Dendritic cell treated with granulocyte-macrophage colony-stimulating factor and Interleukin-4, amounts not matched to agents 40 ng/mL and 50 ng/mL, for 4 days (primary cell): Measurements from ENCODE around the gene SDSL.

Experiments
- H3K27ac Mint-ChIP-seq: one replicate; pipeline ENCODE4 v1.8.0; 2022; ENCODE audit warnings: mild to moderate bottlenecking, mixed read lengths
- H3K27me3 Mint-ChIP-seq: one replicate; pipeline ENCODE4 v1.8.0; 2022; ENCODE audit warnings: mild to moderate bottlenecking, mixed read lengths
- H3K36me3 Mint-ChIP-seq: one replicate; pipeline ENCODE4 v1.8.0; 2022; ENCODE audit warnings: low read depth, mixed read lengths
- H3K4me1 Mint-ChIP-seq: one replicate; pipeline ENCODE4 v1.8.0; 2022; ENCODE audit warnings: low read depth, mixed read lengths
- H3K4me3 Mint-ChIP-seq: one replicate; pipeline ENCODE4 v1.8.0; 2022; ENCODE audit warnings: mild to moderate bottlenecking, moderate library complexity, mixed read lengths
- H3K9me3 Mint-ChIP-seq: one replicate; pipeline ENCODE4 v1.8.0; 2022; ENCODE audit warnings: mixed read lengths
- intact Hi-C: fragments of 100-400 bp; cut with micrococcal nuclease; formaldehyde crosslinking; loops from one replicate; pipeline ENCODE4 v1.15.0; 2022

The SDSL gene

GRCh38 chr12:113476176-113476986, 54.2 kb downstream of the SDSL start:
- no peak overlapping the region for H3K4me3 Mint-ChIP-seq
- H3K4me1 Mint-ChIP-seq: peaks cover 14% of the 10 kb centered on the region
- intact Hi-C loops: no loop called here
- no peaks in the 10 kb centered on the region for H3K36me3 Mint-ChIP-seq
- no peak overlapping the region for H3K27ac Mint-ChIP-seq
- peaks cover 96% of the 10 kb centered on the region for H3K27me3 Mint-ChIP-seq
- H3K9me3 Mint-ChIP-seq: no peaks in the 10 kb centered on the region

GRCh38 chr12:113477171-113477841, 55.1 kb downstream of the SDSL start:
- intact Hi-C loops: no loop called here
- no peaks in the 10 kb centered on the region for H3K36me3 Mint-ChIP-seq
- peaks cover 93% of the 10 kb centered on the region for H3K27me3 Mint-ChIP-seq
- no peak overlapping the region for H3K27ac Mint-ChIP-seq
- peaks cover 14% of the 10 kb centered on the region for H3K4me1 Mint-ChIP-seq
- H3K4me3 Mint-ChIP-seq: no peak overlapping the region
- no peaks in the 10 kb centered on the region for H3K9me3 Mint-ChIP-seq

GRCh38 chr12:113477842-113478215, 55.6 kb downstream of the SDSL start:
- intact Hi-C loops: no loop called here

DNA sequence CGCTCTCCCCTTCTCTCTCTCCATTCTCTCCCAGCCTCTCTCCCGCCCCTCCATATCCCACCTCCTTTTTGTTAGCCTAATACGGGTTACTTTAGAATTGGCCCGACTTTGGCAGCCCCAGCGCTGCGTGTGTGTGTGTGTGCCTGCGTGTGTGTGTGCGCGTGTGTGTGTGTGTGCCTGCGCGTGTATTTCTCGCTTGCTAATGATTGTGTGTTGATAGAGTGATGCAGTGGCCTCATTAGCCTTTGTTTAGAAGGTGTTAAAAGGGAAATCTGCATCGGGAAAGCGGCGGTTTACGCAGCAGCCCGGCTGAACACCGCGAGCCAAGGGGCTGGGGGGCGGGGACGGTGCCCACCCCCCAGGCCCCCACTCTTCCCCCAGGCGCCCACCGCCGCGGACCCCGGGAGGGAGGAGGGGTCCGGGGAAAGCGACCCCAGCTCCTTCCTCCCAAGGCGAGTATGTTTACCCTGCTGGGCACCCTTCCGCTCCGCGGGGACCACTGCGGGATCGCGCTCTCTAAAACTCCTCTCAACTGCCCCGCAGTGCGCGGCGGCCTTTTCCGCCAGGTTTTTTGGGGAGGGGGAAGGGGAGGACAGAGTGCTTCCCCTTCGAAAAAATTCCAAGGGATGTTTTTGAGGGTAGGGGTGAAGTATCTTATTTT, 56.3 kb downstream of the SDSL start:
- H3K36me3 Mint-ChIP-seq: no peaks in the 10 kb centered on the region
- peaks cover 91% of the 10 kb centered on the region for H3K27me3 Mint-ChIP-seq
- peaks cover 14% of the 10 kb centered on the region for H3K4me1 Mint-ChIP-seq
- intact Hi-C loops: no loop called here
- no peak overlapping the region for H3K27ac Mint-ChIP-seq
- H3K9me3 Mint-ChIP-seq: no peaks in the 10 kb centered on the region
- no peak overlapping the region for H3K4me3 Mint-ChIP-seq

More at GRCh38 chr12:113477842-113478215, 55.6 kb downstream of the SDSL start:
- peaks cover 91% of the 10 kb centered on the region for H3K27me3 Mint-ChIP-seq
- no peak overlapping the region for H3K4me3 Mint-ChIP-seq
- no peak overlapping the region for H3K27ac Mint-ChIP-seq
- H3K4me1 Mint-ChIP-seq: peaks cover 14% of the 10 kb centered on the region
- no peaks in the 10 kb centered on the region for H3K36me3 Mint-ChIP-seq
- no peaks in the 10 kb centered on the region for H3K9me3 Mint-ChIP-seq

- Mint-ChIP-seq H3K4me3 (no peak overlapping the region), H3K4me1 (peaks cover 14% of the 10 kb centered on the region), H3K9me3 (no peaks in the 10 kb centered on the region), H3K27ac (no peak overlapping the region), H3K27me3 (peaks cover 90% of the 10 kb centered on the region), H3K36me3 (no peaks in the 10 kb centered on the region)
- intact Hi-C loops: no loop called here
Measured at GRCh38 chr12:113479216-113479589, 57.0 kb downstream of the SDSL start.

GRCh38 chr12:113479590-113480335, 57.6 kb downstream of the SDSL start:
- H3K9me3 Mint-ChIP-seq: no peaks in the 10 kb centered on the region
- no peak overlapping the region for H3K4me3 Mint-ChIP-seq
- intact Hi-C loops: no loop called here
- no peaks in the 10 kb centered on the region for H3K36me3 Mint-ChIP-seq
- peaks cover 86% of the 10 kb centered on the region for H3K27me3 Mint-ChIP-seq
- H3K27ac Mint-ChIP-seq: no peak overlapping the region
- peaks cover 14% of the 10 kb centered on the region for H3K4me1 Mint-ChIP-seq

DNA sequence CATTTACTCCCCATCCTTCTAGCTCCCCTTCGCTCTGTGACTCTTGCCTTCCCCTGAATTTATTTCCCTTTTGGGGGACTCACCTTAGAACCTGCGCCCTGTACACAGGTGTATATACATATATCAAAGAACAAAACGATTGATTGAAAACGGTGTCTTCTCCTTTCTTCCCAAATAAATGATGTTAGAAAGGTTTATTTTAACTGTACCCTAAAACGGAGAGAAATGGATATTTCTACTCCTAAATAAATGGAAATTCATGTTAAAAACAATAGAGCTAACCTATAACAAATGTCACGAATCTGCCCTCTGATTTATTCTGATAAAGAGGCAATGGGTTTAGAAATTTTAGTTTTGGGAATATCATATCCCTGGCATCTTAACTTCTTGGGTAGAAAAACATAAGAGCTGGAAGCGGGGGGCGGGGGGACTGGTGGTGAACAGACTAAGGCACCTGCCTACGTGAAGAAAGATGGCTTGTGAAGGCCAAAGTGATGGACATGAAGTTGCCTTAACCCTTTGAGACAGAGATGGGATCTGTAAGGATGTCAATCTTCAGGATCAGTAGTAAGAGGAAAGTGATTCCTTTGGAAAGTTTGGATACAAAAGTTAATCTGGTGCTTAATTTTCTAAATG, 58.3 kb downstream of the SDSL start:
- H3K27ac Mint-ChIP-seq: no peak overlapping the region

DNA sequence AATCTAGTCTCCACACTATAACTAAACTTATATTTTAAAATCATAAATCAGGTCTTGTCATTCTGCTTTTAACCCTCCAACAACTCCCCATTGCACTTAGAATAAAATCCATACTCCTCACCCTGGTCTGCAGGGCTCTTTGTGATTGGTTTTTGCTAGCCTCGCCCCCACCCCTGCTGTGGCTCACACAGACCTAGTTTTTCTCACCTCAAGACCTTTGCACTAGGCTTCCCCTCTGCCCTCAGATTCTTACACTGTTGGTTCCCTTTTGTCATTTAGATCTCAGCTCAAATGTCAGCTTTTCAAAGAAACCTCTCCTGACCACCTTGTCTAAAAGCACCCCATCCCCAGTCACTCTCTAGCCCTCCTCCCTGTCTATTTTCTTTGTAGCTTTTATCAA, 60.2 kb downstream of the SDSL start:
- H3K27me3 Mint-ChIP-seq: peaks cover 72% of the 10 kb centered on the region
- intact Hi-C loops: no loop called here
- H3K36me3 Mint-ChIP-seq: no peaks in the 10 kb centered on the region
- no peak overlapping the region for H3K27ac Mint-ChIP-seq
- no peak overlapping the region for H3K4me3 Mint-ChIP-seq
- peaks cover 14% of the 10 kb centered on the region for H3K4me1 Mint-ChIP-seq
- H3K9me3 Mint-ChIP-seq: no peaks in the 10 kb centered on the region

More for the DNA sequence above, 58.3 kb downstream of the SDSL start:
- H3K9me3 Mint-ChIP-seq: no peaks in the 10 kb centered on the region
- intact Hi-C loops: no loop called here
- H3K4me3 Mint-ChIP-seq: no peak overlapping the region
- peaks cover 14% of the 10 kb centered on the region for H3K4me1 Mint-ChIP-seq
- no peaks in the 10 kb centered on the region for H3K36me3 Mint-ChIP-seq
- peaks cover 80% of the 10 kb centered on the region for H3K27me3 Mint-ChIP-seq

GRCh38 chr12:113485330-113485729, 63.1 kb downstream of the SDSL start:
- Mint-ChIP-seq H3K36me3 (no peaks in the 10 kb centered on the region), H3K27ac (no peak overlapping the region), H3K27me3 (peaks cover 59% of the 10 kb centered on the region), H3K4me3 (no peak overlapping the region), H3K4me1 (no peaks in the 10 kb centered on the region), H3K9me3 (no peaks in the 10 kb centered on the region)
- intact Hi-C loops: no loop called here

GRCh38 chr12:113486722-113487121, 64.5 kb downstream of the SDSL start:
- no peak overlapping the region for H3K27ac Mint-ChIP-seq
- H3K36me3 Mint-ChIP-seq: no peaks in the 10 kb centered on the region
- intact Hi-C loops: no loop called here
- no peaks in the 10 kb centered on the region for H3K4me1 Mint-ChIP-seq
- no peak overlapping the region for H3K4me3 Mint-ChIP-seq
- H3K27me3 Mint-ChIP-seq: peaks cover 54% of the 10 kb centered on the region
- H3K9me3 Mint-ChIP-seq: no peaks in the 10 kb centered on the region
